NCI-H345 treated with DMSO at 0.1 percent for 48 hours (cell line): ENCODE measurements around the gene FOCAD.

ENCODE experiments used
- DNase-seq: peaks from one replicate; lab custom pipeline; 2025; ENCODE audit not compliant: unreplicated experiment; lab: John Stamatoyannopoulos, UW

Gene FOCAD

GRCh38 chr9:20728493-20729220 lies 44.6 kb downstream of the FOCAD start:
- DNase-seq, result no peak

- DNase-seq, result no peak
Observed at GRCh38 chr9:20729523-20729922, 45.5 kb downstream of the FOCAD start.

GRCh38 chr9:20732118-20732517 lies 48.1 kb downstream of the FOCAD start:
- no peak for DNase-seq

GRCh38 chr9:20734275-20734674 lies 50.2 kb downstream of the FOCAD start:
- no peak for DNase-seq

- no peak for DNase-seq
Observed at GRCh38 chr9:20740304-20740703, 56.2 kb downstream of the FOCAD start.

- no peak for DNase-seq
Observed at GRCh38 chr9:20740929-20741582, 57.0 kb downstream of the FOCAD start.

GRCh38 chr9:20742833-20743232 lies 58.8 kb downstream of the FOCAD start:
- DNase-seq, result no peak

- no peak for DNase-seq
Observed at GRCh38 chr9:20744036-20744630, 60.1 kb downstream of the FOCAD start.

GRCh38 chr9:20746967-20747366 lies 62.9 kb downstream of the FOCAD start:
- no peak for DNase-seq

GRCh38 chr9:20749496-20750198 lies 65.6 kb downstream of the FOCAD start:
- DNase-seq, result no peak

- DNase-seq, result no peak
Observed at GRCh38 chr9:20753761-20754160, 69.7 kb downstream of the FOCAD start.

GRCh38 chr9:20754556-20754955 lies 70.5 kb downstream of the FOCAD start:
- no peak for DNase-seq

GRCh38 chr9:20760246-20760891 lies 76.3 kb downstream of the FOCAD start:
- no peak for DNase-seq

- DNase-seq, result no peak
Observed at GRCh38 chr9:20770947-20771346, 86.9 kb downstream of the FOCAD start.

- DNase-seq, result no peak
Observed at GRCh38 chr9:20771729-20772128, 87.7 kb downstream of the FOCAD start.

- DNase-seq, result no peak
Observed at GRCh38 chr9:20775683-20776082, 91.6 kb downstream of the FOCAD start.

GRCh38 chr9:20781092-20781491 lies 97.0 kb downstream of the FOCAD start:
- no peak for DNase-seq

- DNase-seq, result no peak
Observed at GRCh38 chr9:20782289-20782688, 98.2 kb downstream of the FOCAD start.

- no peak for DNase-seq
Observed at GRCh38 chr9:20783057-20784038, 99.3 kb downstream of the FOCAD start.

- no peak for DNase-seq
Observed at GRCh38 chr9:20784196-20784595, 100.1 kb downstream of the FOCAD start.
